Lung (tissue), 12 donors: ENCODE results near the gene ADRM1. TPM values are rescaled to one million over a fixed set of nuclear protein-coding genes. Genes with fewer than 3 reads are reported as not detected.

ENCODE experiments used
- ATAC-seq: fragments of 200-7000 bp; cut with Tn5 transposase; one replicate; pipeline ENCODE4 v1.9.1; 2020; ENCODE audit warnings: moderate number of reproducible peaks; ENCODE audit not compliant: insufficient read depth, low FRiP score
- DNase-seq, 3 donors: peaks; one replicate each; pipeline ENCODE4 v3.0.0-alpha.2; 2013 to 2017
- H3K27ac ChIP-seq, 2 donors: one replicate each; pipeline ENCODE4 v1.5.1; 2013; ENCODE audit warnings: mild to moderate bottlenecking in 2 of 2, moderate library complexity in 2 of 2, control low read depth in 1 of 2, inconsistent platforms in 1 of 2, low read depth in 1 of 2, low read length in 1 of 2
- H3K27me3 ChIP-seq, 3 donors: one replicate each; pipeline ENCODE4 v1.5.1; 2013; ENCODE audit warnings: low read length in 2 of 3; ENCODE audit not compliant: control insufficient read depth in 3 of 3, insufficient read depth in 3 of 3
- H3K36me3 ChIP-seq, 4 donors: one replicate each; pipeline ENCODE4 v1.5.1; 2013; ENCODE audit warnings: low read length in 4 of 4, mild to moderate bottlenecking in 1 of 4, moderate library complexity in 1 of 4; ENCODE audit not compliant: control insufficient read depth in 4 of 4, insufficient read depth in 4 of 4
- H3K4me1 ChIP-seq, 5 donors: one replicate each; pipeline ENCODE4 v1.5.1; 2013; ENCODE audit warnings: low read length in 5 of 5, mild to moderate bottlenecking in 2 of 5, moderate library complexity in 1 of 5; ENCODE audit not compliant: control insufficient read depth in 5 of 5, insufficient read depth in 5 of 5
- H3K4me3 ChIP-seq: one replicate; pipeline ENCODE4 v1.5.1; 2013; ENCODE audit warnings: mild to moderate bottlenecking, control low read depth, moderate library complexity
- H3K9ac ChIP-seq, 2 donors: one replicate each; pipeline ENCODE4 v1.5.1; 2013; ENCODE audit warnings: low read length in 2 of 2, control low read depth in 1 of 2; ENCODE audit not compliant: insufficient read depth in 1 of 2
- H3K9me3 ChIP-seq, 4 donors: one replicate each; pipeline ENCODE4 v1.5.1; 2013; ENCODE audit warnings: low read length in 3 of 4, mild to moderate bottlenecking in 1 of 4, moderate library complexity in 1 of 4; ENCODE audit not compliant: control insufficient read depth in 4 of 4, insufficient read depth in 3 of 4
- WGBS, 2 donors: extraction: QIAGEN DNeasy Blood & Tissue Kit; methylation state at CpG; one replicate each; pipeline ENCODE4 v1.1.7; 2013; 5-methylcytosine and 5-hydroxymethylcytosine counted together
- polyA plus RNA-seq, 2 donors: library from polyadenylated mRNA; stranded (reverse); fragments of 200-250 nt; gene quantifications; one replicate each; pipeline ENCODE4 v1.2.1, GENCODE V29; 2013
- total RNA-seq, 2 donors: library from RNA; depleted of rRNA in 1 of 2; stranded (reverse); fragments of >200 nt in 1 of 2; gene quantifications; one replicate each; pipeline ENCODE4 v1.2.1, GENCODE V29; 2014 to 2021
- TF ChIP-seq, protein P1 (sequence below): IDR thresholded peaks from 2 replicates; pipeline ENCODE4 v1.5.1; 2012; ENCODE audit warnings: mild to moderate bottlenecking; ENCODE audit errors: control extremely low read depth, extremely low read depth
- donor health status: control.
- donor health status: control.
- donor health status: Bipolar disorder and iron deficiency.
- donor health status: healthy.
- donor health status: DM: yes; HTN: yes; CAD: no.

Gene ADRM1
- total and polyA plus RNA-seq, 4 donors = 43.1 to 140 (median 106) TPM

DNA sequence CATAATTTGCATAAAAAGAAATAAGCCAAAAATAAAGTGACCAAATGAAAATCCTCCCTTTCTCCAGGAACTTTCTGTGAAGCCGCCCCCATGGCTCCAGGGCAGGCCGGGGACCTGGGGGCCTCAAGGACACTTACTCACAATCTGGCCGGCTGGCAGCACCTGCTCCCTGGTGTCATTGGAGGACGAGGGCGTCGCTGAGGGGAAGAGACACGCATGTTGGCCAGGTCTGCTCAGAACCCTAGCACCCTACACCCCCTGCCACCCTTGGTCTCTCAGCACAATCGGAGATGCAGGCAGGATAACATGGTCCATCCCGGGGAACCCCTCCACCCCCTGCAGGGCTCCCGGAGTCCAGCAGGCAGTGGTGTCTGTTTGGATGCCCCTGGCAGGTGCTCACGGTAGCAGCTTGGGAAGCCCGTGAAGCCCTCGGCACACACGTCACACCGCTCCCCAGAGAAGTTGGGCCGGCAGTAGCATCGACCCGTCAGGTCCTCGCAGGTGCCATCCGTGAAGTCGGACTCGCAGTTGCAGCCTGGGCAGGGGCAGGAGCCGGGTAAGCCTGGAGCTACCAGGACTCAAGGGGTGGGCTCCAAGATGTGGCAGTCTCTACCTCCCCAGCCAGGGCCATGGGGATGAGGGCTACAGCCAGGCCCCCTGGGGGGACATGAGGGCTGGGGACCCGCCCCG lies 43.0 kb downstream of the ADRM1 start:
- Histone ChIP-seq H3K36me3 (peaks cover 0 to 35% (median 3%) of the 10 kb centered on the region in 4 donors), H3K27ac (no peak overlapping the region), H3K27me3 (no peaks in the 10 kb centered on the region), H3K9ac (no peak overlapping the region), H3K4me1 (no peaks in the 10 kb centered on the region), H3K9me3 (no peaks in the 10 kb centered on the region), H3K4me3 (no peak overlapping the region)
- TF ChIP-seq, protein P1, sequence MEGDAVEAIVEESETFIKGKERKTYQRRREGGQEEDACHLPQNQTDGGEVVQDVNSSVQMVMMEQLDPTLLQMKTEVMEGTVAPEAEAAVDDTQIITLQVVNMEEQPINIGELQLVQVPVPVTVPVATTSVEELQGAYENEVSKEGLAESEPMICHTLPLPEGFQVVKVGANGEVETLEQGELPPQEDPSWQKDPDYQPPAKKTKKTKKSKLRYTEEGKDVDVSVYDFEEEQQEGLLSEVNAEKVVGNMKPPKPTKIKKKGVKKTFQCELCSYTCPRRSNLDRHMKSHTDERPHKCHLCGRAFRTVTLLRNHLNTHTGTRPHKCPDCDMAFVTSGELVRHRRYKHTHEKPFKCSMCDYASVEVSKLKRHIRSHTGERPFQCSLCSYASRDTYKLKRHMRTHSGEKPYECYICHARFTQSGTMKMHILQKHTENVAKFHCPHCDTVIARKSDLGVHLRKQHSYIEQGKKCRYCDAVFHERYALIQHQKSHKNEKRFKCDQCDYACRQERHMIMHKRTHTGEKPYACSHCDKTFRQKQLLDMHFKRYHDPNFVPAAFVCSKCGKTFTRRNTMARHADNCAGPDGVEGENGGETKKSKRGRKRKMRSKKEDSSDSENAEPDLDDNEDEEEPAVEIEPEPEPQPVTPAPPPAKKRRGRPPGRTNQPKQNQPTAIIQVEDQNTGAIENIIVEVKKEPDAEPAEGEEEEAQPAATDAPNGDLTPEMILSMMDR = no peak
- DNase-seq = no peak
- ATAC-seq = no peak
- WGBS, 2 donors = 92 to 93% methylated on average over 25 of the region's 25 CpGs

- Histone ChIP-seq H3K4me3 (no peak overlapping the region), H3K9me3 (no peaks in the 10 kb centered on the region), H3K36me3 (peaks cover 0 to 42% (median 4%) of the 10 kb centered on the region in 4 donors), H3K4me1 (no peaks in the 10 kb centered on the region), H3K27me3 (no peaks in the 10 kb centered on the region), H3K9ac (no peak overlapping the region), H3K27ac (no peak overlapping the region)
- no peak for DNase-seq
- TF ChIP-seq, protein P1 = no peak
- WGBS, 2 donors = 92 to 93% methylated on average over 34 of the region's 34 CpGs
- no peak for ATAC-seq
Measured at GRCh38 chr20:62346398-62347150, 43.8 kb downstream of the ADRM1 start.

- Histone ChIP-seq H3K4me3 (no peak overlapping the region), H3K27me3 (no peaks in the 10 kb centered on the region), H3K4me1 (no peaks in the 10 kb centered on the region), H3K9ac (no peak overlapping the region), H3K36me3 (peaks cover 0 to 47% (median 5%) of the 10 kb centered on the region in 4 donors), H3K27ac (no peak overlapping the region), H3K9me3 (no peaks in the 10 kb centered on the region)
- WGBS, 2 donors = 88 to 95% methylated on average over 10 of the region's 10 CpGs
- TF ChIP-seq, protein P1 = no peak
- ATAC-seq = no peak
- DNase-seq = no peak
Measured at GRCh38 chr20:62347151-62347404, 44.3 kb downstream of the ADRM1 start.
